HepG2 (cell line): ENCODE results near the gene NELFCD. TPM values are rescaled to one million over a fixed set of nuclear protein-coding genes. Genes with fewer than 3 reads are reported as not detected.
A peak's percentile ranks its signal among the peaks of the same experiment; 100 is the strongest.

Source experiments
- CC2D1A ChIP-seq: sonication (generic); formaldehyde crosslinking; IDR thresholded peaks from 2 replicates; pipeline ENCODE4 v1.8.1; 2023; ENCODE audit warnings: mild to moderate bottlenecking, missing genetic modification reagents
- HNF4G ChIP-seq, 2 experiments: sonication (generic) in 1 of 2; formaldehyde crosslinking in 1 of 2; IDR thresholded peaks; 2 replicates each; pipeline versions ENCODE4 v1.4.0 to v1.6.1; 2011 to 2020; ENCODE audit warnings: borderline replicate concordance in 2 of 2, low read depth in 2 of 2, mild to moderate bottlenecking in 2 of 2, low read length in 1 of 2, missing genetic modification reagents in 1 of 2, moderate library complexity in 1 of 2
- IKZF1 ChIP-seq: fragments of 450-650 bp; IDR thresholded peaks from 2 replicates; pipeline ENCODE4 v1.7.1; 2016
- MTF2 ChIP-seq: sonication (generic); formaldehyde crosslinking; IDR thresholded peaks from 2 replicates; pipeline ENCODE4 v1.5.0; 2020; ENCODE audit warnings: missing genetic modification reagents, borderline replicate concordance
- PRDM10 ChIP-seq: sonication (generic); formaldehyde crosslinking; IDR thresholded peaks from 2 replicates; pipeline ENCODE4 v1.4.0; 2020; ENCODE audit warnings: low read depth, missing genetic modification reagents
- REXO4 ChIP-seq: sonication (generic); formaldehyde crosslinking; IDR thresholded peaks from 2 replicates; pipeline ENCODE4 v1.8.0; 2022; ENCODE audit warnings: missing genetic modification reagents, mild to moderate bottlenecking, borderline replicate concordance
- SMAD3 ChIP-seq: sonication (generic); formaldehyde crosslinking; IDR thresholded peaks from 2 replicates; pipeline ENCODE4 v1.4.0; 2020; ENCODE audit warnings: missing genetic modification reagents
- ZBTB4 ChIP-seq: sonication (generic); formaldehyde crosslinking; IDR thresholded peaks from 2 replicates; pipeline ENCODE4 v1.4.0; 2020; ENCODE audit warnings: missing genetic modification reagents, mild to moderate bottlenecking, borderline replicate concordance
- ZNF10 ChIP-seq: sonication (generic); formaldehyde crosslinking; IDR thresholded peaks from 2 replicates; pipeline ENCODE4 v1.4.0; 2020; ENCODE audit warnings: mild to moderate bottlenecking, low read depth, missing genetic modification reagents, borderline replicate concordance
- ZNF260 ChIP-seq: sonication (generic); formaldehyde crosslinking; IDR thresholded peaks from 2 replicates; pipeline ENCODE4 v1.4.0; 2020; ENCODE audit warnings: missing genetic modification reagents, low read depth, mild to moderate bottlenecking, borderline replicate concordance
- ZNF318 ChIP-seq: sonication (generic); formaldehyde crosslinking; IDR thresholded peaks from 2 replicates; pipeline ENCODE4 v1.4.0; 2020; ENCODE audit warnings: mild to moderate bottlenecking, missing genetic modification reagents
- polyA plus RNA-seq, 8 experiments: library from polyadenylated mRNA; depleted of rRNA in 3 of 8; stranded (reverse) in 7 of 8; unstranded in 1 of 8; fragments of >200 nt; fragmentation: Illumina TruSeq in 4 of 8; extraction: Trizol in 4 of 8; gene quantifications; 2 replicates each; pipeline versions ENCODE4 v1.2.1 to v1.2.3, GENCODE V29; 2011 to 2016; ENCODE audit warnings: low read depth in 4 of 8, missing spikeins in 1 of 8, mixed read lengths in 1 of 8; ENCODE audit not compliant: insufficient read depth in 1 of 8
- total RNA-seq, 5 experiments: library from RNA; depleted of rRNA; stranded (reverse); fragments of >200 nt; fragmentation: Illumina TruSeq; extraction: Trizol; gene quantifications; 2 replicates each; pipeline ENCODE4 v1.2.3, GENCODE V29; 2016; ENCODE audit warnings: low read depth in 1 of 5

NELFCD gene
- total and polyA plus RNA-seq, 2 of the 13 experiments (the other 11 are each of a cell fraction or from before 2014, with no cell fraction given), result 159 to 203 TPM

GRCh38 chr20:59004763-59005522, 23.9 kb downstream of the NELFCD start (continued):
- TF ChIP-seq ZNF318 (CRISPR knock-in tag) (no peak), SMAD3 (CRISPR knock-in tag) (no peak), REXO4 (no peak), CC2D1A (CRISPR knock-in tag) (no peak), IKZF1 (no peak), ZNF260 (CRISPR knock-in tag) (no peak), ZNF10 (CRISPR knock-in tag) (no peak), PRDM10 (CRISPR knock-in tag) (no peak; the same call in 1 of the 2 replicates), HNF4G (IDR thresholded peaks at IDR 0.05; ENCODE audit: borderline replicate concordance, low read depth, low read length) (peak; percentile 37; the same call in 1 of the 2 replicates), HNF4G (CRISPR knock-in tag; IDR thresholded peaks at IDR 0.05; ENCODE audit: borderline replicate concordance, low read depth) (peak; percentile 85; the same call in 1 of the 2 replicates), MTF2 (no peak), ZBTB4 (CRISPR knock-in tag) (no peak)
